Measurements from ENCODE around the gene PFDN2.

The PFDN2 gene, protein sequence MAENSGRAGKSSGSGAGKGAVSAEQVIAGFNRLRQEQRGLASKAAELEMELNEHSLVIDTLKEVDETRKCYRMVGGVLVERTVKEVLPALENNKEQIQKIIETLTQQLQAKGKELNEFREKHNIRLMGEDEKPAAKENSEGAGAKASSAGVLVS

DNA sequence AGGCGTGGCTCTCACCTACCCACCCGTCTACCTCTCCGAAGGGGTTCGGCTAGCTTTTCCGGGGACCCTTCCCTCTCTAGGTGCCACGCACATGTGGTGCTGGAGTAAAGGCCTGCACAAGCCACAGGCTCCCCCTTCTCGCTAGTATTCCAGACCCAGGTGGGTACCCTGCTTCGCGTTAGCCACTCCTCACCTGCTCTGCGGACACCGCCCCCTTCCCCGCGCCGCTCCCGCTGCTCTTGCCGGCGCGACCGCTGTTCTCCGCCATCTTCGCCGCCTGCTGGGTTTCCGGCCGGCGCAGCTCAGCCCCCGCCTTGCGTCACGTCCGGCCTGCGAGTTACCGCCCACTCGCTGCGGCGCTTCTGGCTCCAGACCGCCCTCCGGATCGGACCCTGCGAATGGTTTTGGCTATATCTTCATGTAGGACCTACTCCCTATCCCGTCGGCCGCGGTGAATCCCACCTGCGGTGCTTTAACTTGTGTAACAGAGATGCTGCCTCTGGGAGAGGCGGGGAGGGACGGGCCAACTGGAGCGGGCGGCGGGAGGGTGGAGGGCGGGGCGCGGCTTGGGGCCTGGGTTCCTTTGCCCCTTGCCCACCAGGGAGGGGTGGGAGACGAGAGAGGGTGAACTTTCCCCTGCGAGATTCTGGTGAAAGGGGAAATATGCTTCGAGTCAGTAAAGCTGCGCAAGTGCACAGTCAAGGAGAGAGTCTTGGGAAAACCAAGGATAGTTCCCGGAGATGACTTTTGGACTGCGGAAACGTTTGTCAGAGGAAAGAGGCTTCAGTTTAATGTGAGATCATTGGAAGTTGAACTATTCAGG lies at the start of gene PFDN2, which contains the start of gene NIT1:
Gene PFDN2, minus strand, starts transcription at position 279 of the 823 bp plus-strand sequence. Its CDS starts 11 bp downstream, at position 268.
Gene NIT1, plus strand, starts transcription at position 347 of the 823 bp plus-strand sequence. Its CDS starts 72 bp downstream, at position 419.
- peak; percentile 88 to 92 for DNase-seq

DNA sequence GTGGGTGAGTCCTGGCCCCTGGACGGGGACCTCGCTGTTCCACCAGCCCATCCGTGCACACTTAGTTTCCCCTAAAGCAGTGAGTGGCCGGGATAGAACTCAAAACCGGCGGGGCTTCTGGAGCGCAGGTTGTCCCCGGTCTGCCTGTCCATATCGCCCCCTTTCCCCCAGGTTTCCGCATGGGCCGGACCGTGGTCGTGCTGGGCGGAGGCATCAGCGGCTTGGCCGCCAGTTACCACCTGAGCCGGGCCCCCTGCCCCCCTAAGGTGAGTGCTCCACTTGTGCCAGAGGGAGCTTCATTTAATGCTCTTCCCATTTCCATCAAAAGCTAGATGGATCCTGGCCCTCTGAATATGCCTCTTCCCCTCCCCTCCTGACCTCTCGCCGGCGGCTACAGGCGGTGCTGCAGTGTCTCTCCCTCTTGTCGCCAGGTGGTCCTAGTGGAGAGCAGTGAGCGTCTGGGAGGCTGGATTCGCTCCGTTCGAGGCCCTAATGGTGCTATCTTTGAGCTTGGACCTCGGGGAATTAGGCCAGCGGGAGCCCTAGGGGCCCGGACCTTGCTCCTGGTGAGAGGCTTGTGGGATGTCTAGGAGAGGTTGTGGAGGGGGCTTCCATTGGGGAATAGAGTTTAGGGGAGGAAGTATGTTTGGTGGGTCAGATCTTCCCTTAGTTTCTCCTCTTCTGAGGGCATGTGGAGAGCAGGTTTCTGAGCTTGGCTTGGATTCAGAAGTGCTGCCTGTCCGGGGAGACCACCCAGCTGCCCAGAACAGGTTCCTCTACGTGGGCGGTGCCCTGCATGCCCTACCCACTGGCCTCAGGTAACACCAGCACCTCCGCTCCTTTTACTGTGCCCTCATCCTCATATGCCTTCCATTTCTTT lies 49.1 kb upstream of the PFDN2 start:
- DNase-seq = no peak

GRCh38 chr1:161165742-161166668 lies 48.2 kb upstream of the PFDN2 start, which contains the start of gene PPOX:
Gene PPOX (plus strand): TSS chr1:161166426. CDS start chr1:161166848, 422 bp downstream.
- DNase-seq = peak; percentile 91

DNA sequence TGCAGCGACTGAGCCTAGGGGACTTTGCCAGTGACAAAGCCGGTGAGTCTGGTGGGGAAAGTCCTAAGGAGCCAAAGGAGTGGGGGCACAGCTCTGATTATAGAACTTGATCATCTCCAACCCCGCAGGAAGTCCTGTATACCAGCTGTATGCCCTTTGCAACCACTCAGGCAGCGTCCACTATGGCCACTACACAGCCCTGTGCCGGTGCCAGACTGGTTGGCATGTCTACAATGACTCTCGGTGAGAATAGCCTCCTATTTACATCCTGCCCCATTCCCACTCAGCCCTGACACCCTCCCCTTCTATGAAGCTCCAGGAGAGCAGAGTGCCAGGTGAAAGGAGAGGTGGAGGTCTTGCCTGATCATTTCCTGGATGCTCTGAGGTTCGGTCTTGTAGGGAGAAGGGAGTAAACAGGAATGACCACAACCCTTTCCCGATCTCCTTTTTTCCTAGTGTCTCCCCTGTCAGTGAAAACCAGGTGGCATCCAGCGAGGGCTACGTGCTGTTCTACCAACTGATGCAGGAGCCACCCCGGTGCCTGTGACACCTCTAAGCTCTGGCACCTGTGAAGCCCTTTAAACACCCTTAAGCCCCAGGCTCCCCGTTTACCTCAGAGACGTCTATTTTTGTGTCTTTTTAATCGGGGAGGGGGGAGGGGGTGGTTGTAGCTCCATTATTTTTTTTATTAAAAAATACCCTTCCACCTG lies 47.2 kb upstream of the PFDN2 start:
- no peak for DNase-seq

- no peak for DNase-seq
Observed at GRCh38 chr1:161163793-161164192, 46.0 kb upstream of the PFDN2 start.

- no peak for DNase-seq
Observed at GRCh38 chr1:161162806-161163205, 45.0 kb upstream of the PFDN2 start.

DNA sequence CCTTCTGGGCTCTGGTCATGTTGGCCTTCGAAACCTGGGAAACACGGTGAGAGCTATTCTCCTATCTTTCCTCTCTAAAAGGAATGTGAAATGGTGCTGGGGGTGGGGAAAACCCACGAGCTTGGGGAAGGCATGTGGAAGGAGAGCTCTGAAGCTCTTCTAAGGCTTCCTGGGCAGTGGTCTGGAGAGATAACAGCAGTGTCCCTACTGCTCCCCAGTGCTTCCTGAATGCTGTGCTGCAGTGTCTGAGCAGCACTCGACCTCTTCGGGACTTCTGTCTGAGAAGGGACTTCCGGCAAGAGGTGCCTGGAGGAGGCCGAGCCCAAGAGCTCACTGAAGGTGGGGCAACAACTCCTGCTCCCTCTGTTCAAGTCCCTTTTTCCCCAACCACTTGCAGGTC lies 44.2 kb upstream of the PFDN2 start:
- DNase-seq = no peak

DNA sequence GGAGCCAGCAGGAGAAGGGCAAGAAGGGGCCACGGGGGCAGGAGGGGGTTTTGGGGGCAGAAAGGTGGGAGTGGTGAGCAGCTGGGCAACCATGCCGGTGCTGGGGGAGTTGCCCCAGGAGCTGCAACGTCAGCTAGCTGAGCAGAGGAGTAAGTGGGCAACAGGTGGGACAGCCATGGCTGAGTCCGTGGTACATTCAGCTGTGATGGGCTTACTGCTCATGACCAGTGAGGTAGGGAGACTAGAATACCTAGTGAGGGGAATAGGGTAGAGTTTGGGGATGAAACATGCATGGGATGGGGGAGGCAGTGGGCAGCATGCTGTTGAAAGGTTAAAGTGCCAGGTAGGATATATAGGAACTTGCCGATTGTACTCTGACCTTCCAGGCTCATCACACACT lies 43.8 kb upstream of the PFDN2 start:
- no peak for DNase-seq

DNA sequence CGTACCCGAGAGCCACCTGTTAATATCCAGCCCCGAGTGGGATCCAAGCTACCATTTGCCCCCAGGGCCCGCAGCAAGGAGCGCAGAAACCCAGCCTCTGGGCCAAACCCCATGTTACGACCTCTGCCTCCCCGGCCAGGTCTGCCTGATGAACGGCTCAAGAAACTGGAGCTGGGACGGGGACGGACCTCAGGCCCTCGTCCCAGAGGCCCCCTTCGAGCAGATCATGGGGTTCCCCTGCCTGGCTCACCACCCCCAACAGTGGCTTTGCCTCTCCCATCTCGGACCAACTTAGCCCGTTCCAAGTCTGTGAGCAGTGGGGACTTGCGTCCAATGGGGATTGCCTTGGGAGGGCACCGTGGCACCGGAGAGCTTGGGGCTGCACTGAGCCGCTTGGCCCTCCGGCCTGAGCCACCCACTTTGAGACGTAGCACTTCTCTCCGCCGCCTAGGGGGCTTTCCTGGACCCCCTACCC lies 42.9 kb upstream of the PFDN2 start:
- DNase-seq = no peak

GRCh38 chr1:161159913-161160243 lies 42.0 kb upstream of the PFDN2 start:
- no peak for DNase-seq

GRCh38 chr1:161159087-161159912 lies 41.5 kb upstream of the PFDN2 start, which contains the start of gene USP21:
Gene USP21 (plus strand): TSS chr1:161159500. CDS start chr1:161160641, 1,141 bp downstream.
- peak; percentile 93 to 94 for DNase-seq

- no peak for DNase-seq
Observed at GRCh38 chr1:161158316-161159010, 40.6 kb upstream of the PFDN2 start.

- DNase-seq = no peak
Observed at GRCh38 chr1:161157867-161158266, 40.0 kb upstream of the PFDN2 start.

GRCh38 chr1:161153682-161154337 lies 36.0 kb upstream of the PFDN2 start, which contains the start of gene UFC1:
Gene UFC1 (plus strand): TSS chr1:161153978. CDS start chr1:161153998, 20 bp downstream.
- DNase-seq = peak; percentile 77 to 81

DNA sequence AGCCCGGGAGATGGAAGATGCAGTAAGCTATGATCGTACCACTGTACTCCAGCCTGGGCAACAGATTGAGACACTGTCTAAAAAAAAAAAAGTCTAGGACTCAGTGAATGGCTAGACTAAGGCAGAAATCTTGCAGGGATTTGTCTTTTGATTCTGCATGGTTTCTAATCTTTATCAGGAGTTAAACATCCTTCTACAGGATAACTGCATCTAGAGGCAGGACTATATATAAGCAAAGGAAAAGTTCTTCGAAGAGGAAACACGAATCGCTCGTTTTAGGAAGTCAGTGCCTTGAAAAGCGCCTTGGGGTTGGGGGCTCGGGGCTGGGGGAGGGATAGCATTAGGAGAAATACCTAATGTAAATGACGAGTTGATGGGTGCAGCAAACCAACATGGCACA lies 35.3 kb upstream of the PFDN2 start:
- DNase-seq = no peak

GRCh38 chr1:161145832-161146231 lies 28.0 kb upstream of the PFDN2 start:
- no peak for DNase-seq

DNA sequence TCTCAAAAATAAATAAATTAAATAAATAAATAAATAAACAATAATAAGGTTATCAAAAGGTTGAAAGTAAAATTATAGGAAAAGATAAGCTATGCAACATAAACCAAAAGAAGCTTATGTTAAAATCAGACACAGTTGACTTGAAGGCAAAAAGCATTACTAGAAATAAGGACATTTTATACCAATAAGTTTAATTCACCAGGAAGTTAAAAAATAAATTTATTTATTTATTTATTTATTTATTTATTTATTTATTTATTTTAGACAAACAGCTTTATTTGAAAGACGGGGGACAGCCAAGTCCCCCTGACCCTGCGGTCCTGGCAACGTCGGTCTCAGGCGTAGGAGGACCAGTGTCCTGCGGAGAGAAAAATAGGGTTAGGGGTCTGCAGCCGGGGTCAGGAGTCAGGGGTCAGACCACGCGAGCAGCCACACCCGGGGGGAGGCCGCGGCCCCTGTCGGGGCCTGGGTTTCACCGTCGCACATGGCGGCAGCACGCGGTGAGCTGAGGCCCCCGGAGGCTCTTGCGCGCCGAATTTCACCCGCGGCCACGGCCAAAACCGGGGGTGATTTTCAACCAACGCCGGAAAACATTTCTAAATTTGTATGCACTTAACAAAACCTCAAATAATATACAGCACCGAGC lies 23.0 kb upstream of the PFDN2 start:
- DNase-seq = no peak

DNA sequence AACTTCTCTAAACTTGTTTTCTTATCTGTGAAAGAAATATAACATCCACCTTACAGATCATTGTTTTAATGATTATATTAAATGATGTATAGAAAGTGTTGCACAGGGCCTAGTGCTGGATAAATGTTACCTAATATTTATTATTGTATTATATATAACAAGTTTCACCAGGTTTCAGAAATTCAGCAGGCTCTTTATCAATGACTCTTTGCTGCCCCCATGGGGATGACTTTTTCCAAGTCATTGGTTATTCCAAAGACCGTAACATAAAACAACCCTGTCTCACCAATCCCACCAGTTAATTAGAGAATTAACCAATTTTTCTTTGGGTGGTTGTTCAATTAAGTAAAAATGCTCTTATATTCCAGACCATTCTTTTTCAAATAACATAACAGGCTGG lies 21.9 kb upstream of the PFDN2 start:
- DNase-seq = peak in 1 of 2 donors; percentile 60
